Stomach (tissue), 4 donors: ENCODE results near the gene OBSCN.

ENCODE experiments used
- EP300 ChIP-seq: sonication (generic); formaldehyde crosslinking; IDR thresholded peaks from one replicate; pipeline ENCODE4 v1.6.1; 2017; ENCODE audit warnings: antibody characterized with exemption
- POLR2A ChIP-seq, 4 donors: fragments of 450-650 bp; IDR thresholded peaks; one replicate each; pipeline ENCODE4 v1.6.1; 2016; ENCODE audit warnings: antibody characterized with exemption in 4 of 4, control low read depth in 2 of 4, mild to moderate bottlenecking in 1 of 4, moderate library complexity in 1 of 4
- POLR2AphosphoS5 ChIP-seq, 3 donors: sonication (generic); formaldehyde crosslinking; IDR thresholded peaks; one replicate each; pipeline ENCODE4 v1.6.1; 2016; ENCODE audit warnings: antibody characterized with exemption in 3 of 3
- TF ChIP-seq, protein P1 (sequence below), 7 experiments: fragments of 450-650 bp in 4 of 7; fragments of 200-600 bp in 3 of 7; sonication (generic) in 3 of 7; IDR thresholded peaks; one replicate each; pipeline ENCODE4 v1.5.1; 2016 to 2019; ENCODE audit warnings: antibody characterized with exemption in 7 of 7, control low read depth in 2 of 7, mild to moderate bottlenecking in 1 of 7

DNA sequence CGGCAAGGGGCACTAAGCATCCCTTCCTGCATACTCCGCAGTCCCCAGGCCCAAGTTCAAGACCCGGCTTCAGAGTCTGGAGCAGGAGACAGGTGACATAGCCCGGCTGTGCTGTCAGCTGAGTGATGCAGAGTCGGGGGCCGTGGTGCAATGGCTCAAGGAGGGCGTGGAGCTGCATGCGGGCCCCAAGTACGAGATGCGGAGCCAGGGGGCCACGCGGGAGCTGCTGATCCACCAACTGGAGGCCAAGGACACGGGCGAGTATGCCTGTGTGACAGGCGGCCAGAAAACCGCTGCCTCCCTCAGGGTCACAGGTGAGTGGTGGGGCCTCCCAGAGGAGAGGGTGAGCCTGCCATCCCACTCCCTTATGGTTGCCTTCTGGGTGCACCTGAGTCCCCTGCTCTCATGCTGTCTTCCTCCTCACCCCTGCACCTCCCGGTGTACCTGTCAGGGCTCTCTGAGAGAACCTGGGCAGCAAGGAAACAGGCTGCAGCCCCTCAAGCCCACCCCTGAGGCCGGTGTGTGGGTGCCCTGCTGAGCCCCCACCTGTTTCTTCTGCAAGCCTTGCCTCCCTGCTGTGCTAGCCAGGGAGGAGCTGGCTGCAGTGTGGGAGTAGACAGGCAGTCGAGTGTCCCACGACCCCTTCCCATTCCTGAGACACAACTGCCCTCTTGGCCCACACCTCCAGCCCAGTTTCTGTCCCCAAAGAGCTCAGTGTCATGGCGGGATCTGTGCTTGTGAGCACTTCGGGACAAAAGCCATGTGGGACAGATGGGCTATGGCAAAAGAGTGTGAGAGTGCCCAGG, 99.6 kb downstream of the OBSCN start:
- TF ChIP-seq POLR2A (IDR thresholded peaks at IDR 0.05): no peak
- TF ChIP-seq, protein P1, sequence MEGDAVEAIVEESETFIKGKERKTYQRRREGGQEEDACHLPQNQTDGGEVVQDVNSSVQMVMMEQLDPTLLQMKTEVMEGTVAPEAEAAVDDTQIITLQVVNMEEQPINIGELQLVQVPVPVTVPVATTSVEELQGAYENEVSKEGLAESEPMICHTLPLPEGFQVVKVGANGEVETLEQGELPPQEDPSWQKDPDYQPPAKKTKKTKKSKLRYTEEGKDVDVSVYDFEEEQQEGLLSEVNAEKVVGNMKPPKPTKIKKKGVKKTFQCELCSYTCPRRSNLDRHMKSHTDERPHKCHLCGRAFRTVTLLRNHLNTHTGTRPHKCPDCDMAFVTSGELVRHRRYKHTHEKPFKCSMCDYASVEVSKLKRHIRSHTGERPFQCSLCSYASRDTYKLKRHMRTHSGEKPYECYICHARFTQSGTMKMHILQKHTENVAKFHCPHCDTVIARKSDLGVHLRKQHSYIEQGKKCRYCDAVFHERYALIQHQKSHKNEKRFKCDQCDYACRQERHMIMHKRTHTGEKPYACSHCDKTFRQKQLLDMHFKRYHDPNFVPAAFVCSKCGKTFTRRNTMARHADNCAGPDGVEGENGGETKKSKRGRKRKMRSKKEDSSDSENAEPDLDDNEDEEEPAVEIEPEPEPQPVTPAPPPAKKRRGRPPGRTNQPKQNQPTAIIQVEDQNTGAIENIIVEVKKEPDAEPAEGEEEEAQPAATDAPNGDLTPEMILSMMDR (IDR thresholded peaks at IDR 0.05): no peak
- TF ChIP-seq EP300: no peak
- no peak for TF ChIP-seq POLR2AphosphoS5 (IDR thresholded peaks at IDR 0.05)
